GM12878 (cell line): ENCODE results near the gene OPCML.

Experiments used
- CREB1 ChIP-seq: IDR thresholded peaks from 2 replicates; pipeline ENCODE4 v1.6.1; 2012; ENCODE audit warnings: low read depth, mild to moderate bottlenecking, inconsistent platforms
- ESRRA ChIP-seq: IDR thresholded peaks from 2 replicates; pipeline ENCODE4 v1.6.1; 2012; ENCODE audit warnings: mild to moderate bottlenecking, low read length, improper control_type of control experiment
- HDAC2 ChIP-seq: fragments of 200-600 bp; sonication (generic); IDR thresholded peaks from 2 replicates; pipeline ENCODE4 v1.6.1; 2017
- HDGF ChIP-seq: fragments of 450-650 bp; IDR thresholded peaks from 2 replicates; pipeline ENCODE4 v1.6.1; 2016; ENCODE audit warnings: antibody characterized with exemption
- MYC ChIP-seq: IDR thresholded peaks from 2 replicates; pipeline ENCODE4 v1.6.1; 2011; ENCODE audit warnings: mild to moderate bottlenecking, low read length, moderate library complexity, inconsistent platforms; ENCODE audit not compliant: insufficient read depth, insufficient replicate concordance, insufficient read length, severe bottlenecking
- NR2C2 ChIP-seq: IDR thresholded peaks from 2 replicates; pipeline ENCODE4 v1.6.1; 2011; ENCODE audit warnings: borderline replicate concordance, low read depth; ENCODE audit not compliant: control insufficient read depth, insufficient read length
- RAD21 ChIP-seq: IDR thresholded peaks from 2 replicates; pipeline ENCODE4 v1.6.1; 2011; ENCODE audit warnings: mild to moderate bottlenecking, low read depth, low read length, moderate library complexity; ENCODE audit not compliant: insufficient read depth
- SUZ12 ChIP-seq: fragments of 200-600 bp; sonication (generic); IDR thresholded peaks from one replicate; pipeline ENCODE4 v1.6.1; 2018; ENCODE audit warnings: antibody characterized with exemption, mild to moderate bottlenecking; ENCODE audit not compliant: unreplicated experiment
- TF ChIP-seq, protein P1 (sequence below), 3 experiments: IDR thresholded peaks in 2 of 3; conservative IDR thresholded peaks in 1 of 3; 2 replicates each; pipeline ENCODE4 v1.5.1; 2011; ENCODE audit warnings: low read depth in 3 of 3, low read length in 3 of 3, mild to moderate bottlenecking in 3 of 3, control low read depth in 2 of 3, moderate library complexity in 2 of 3, inconsistent platforms in 1 of 3, mixed read lengths in 1 of 3; ENCODE audit not compliant: control insufficient read depth in 2 of 3, insufficient read depth in 1 of 3; ENCODE audit errors: extremely low read depth in 1 of 3
- TF ChIP-seq, protein P2 (sequence below): IDR thresholded peaks from 2 replicates; pipeline ENCODE4 v1.6.1; 2011; ENCODE audit warnings: borderline replicate concordance, low read depth, mild to moderate bottlenecking, moderate library complexity, mixed read lengths, low read length; ENCODE audit not compliant: insufficient read depth; ENCODE audit errors: extremely low read length

DNA sequence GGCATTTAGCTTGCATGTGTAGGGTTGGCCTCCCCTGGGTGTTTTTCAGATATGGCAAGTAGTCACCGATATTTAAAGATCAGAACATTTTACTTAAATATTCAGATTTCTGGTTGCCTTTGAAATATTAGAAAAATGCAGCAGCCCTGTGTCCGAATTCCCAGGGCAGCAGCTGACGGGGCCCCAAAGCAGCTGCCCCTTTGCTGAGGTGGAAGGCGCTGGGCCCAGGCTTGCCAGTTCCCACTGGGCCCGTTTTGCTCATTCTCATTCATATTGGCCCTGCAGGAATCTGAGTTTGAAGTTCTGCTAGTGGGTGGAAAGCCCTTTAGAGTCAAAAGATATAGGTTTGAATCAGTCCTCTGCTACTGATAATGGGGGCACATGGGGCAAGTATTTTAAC lies 692.1 kb downstream of the OPCML start:
- TF ChIP-seq, protein P1, sequence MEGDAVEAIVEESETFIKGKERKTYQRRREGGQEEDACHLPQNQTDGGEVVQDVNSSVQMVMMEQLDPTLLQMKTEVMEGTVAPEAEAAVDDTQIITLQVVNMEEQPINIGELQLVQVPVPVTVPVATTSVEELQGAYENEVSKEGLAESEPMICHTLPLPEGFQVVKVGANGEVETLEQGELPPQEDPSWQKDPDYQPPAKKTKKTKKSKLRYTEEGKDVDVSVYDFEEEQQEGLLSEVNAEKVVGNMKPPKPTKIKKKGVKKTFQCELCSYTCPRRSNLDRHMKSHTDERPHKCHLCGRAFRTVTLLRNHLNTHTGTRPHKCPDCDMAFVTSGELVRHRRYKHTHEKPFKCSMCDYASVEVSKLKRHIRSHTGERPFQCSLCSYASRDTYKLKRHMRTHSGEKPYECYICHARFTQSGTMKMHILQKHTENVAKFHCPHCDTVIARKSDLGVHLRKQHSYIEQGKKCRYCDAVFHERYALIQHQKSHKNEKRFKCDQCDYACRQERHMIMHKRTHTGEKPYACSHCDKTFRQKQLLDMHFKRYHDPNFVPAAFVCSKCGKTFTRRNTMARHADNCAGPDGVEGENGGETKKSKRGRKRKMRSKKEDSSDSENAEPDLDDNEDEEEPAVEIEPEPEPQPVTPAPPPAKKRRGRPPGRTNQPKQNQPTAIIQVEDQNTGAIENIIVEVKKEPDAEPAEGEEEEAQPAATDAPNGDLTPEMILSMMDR (IDR thresholded peaks at IDR 0.05 in 2 of 3, conservative IDR thresholded peaks at IDR 0.05 in 1 of 3; ENCODE audit: control insufficient read depth in 2 of 3, extremely low read depth in 1 of 3, insufficient read depth in 1 of 3, low read depth in 3 of 3, low read length in 3 of 3) = no peak
- TF ChIP-seq ESRRA (no peak), MYC (no peak), HDAC2 (no peak), NR2C2 (no peak), RAD21 (no peak), HDGF (no peak), SUZ12 (no peak), CREB1 (no peak)
- TF ChIP-seq, protein P2, sequence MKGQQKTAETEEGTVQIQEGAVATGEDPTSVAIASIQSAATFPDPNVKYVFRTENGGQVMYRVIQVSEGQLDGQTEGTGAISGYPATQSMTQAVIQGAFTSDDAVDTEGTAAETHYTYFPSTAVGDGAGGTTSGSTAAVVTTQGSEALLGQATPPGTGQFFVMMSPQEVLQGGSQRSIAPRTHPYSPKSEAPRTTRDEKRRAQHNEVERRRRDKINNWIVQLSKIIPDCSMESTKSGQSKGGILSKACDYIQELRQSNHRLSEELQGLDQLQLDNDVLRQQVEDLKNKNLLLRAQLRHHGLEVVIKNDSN = no peak
